Gastrocnemius medialis (tissue), 4 donors: ENCODE results near the gene SMG6. TPM values are rescaled to one million over a fixed set of nuclear protein-coding genes. Genes with fewer than 3 reads are reported as not detected.

Source experiments
- ATAC-seq, 2 donors: fragments of 150-250 bp; one replicate each; pipeline ENCODE4 v1.9.1; 2016
- DNase-seq, 2 donors: peaks; one replicate each; pipeline ENCODE4 v3.0.0-alpha.2; 2019
- H3K27ac ChIP-seq, 4 donors: fragments of 200-600 bp; sonication (generic); 1 replicate in 1 of 4; 2 replicates in 3 of 4; pipeline ENCODE4 v1.5.1; 2016 to 2018; ENCODE audit warnings: mild to moderate bottlenecking in 2 of 4, moderate library complexity in 1 of 4
- H3K27me3 ChIP-seq, 3 donors: fragments of 200-600 bp; sonication (generic) in 2 of 3; 1 replicate in 1 of 3; 2 replicates in 2 of 3; pipeline versions ENCODE4 v1.5.1 to v1.6.0; 2016 to 2019; ENCODE audit warnings: mild to moderate bottlenecking in 1 of 3, moderate library complexity in 1 of 3
- H3K36me3 ChIP-seq, 2 donors: fragments of 200-600 bp; sonication (generic) in 1 of 2; one replicate each; pipeline ENCODE4 v1.5.1; 2017 to 2018
- H3K4me1 ChIP-seq, 2 donors: fragments of 200-600 bp; sonication (generic) in 1 of 2; one replicate each; pipeline ENCODE4 v1.5.1; 2016 to 2017; ENCODE audit warnings: mild to moderate bottlenecking in 2 of 2
- H3K4me3 ChIP-seq, 4 donors: fragments of 200-600 bp; sonication (generic) in 3 of 4; 1 replicate in 1 of 4; 2 replicates in 3 of 4; pipeline ENCODE4 v1.5.1; 2016 to 2019; ENCODE audit warnings: mild to moderate bottlenecking in 2 of 4
- H3K9me3 ChIP-seq, 3 donors: fragments of 200-600 bp; sonication (generic) in 2 of 3; 1 replicate in 1 of 3; 2 replicates in 2 of 3; pipeline ENCODE4 v1.5.1; 2016 to 2019
- CTCF ChIP-seq, 5 experiments: fragments of 450-650 bp in 3 of 5; fragments of 200-600 bp in 2 of 5; sonication (generic) in 2 of 5; IDR thresholded peaks in 4 of 5; conservative IDR thresholded peaks in 1 of 5; 1 replicate in 4 of 5; 2 replicates in 1 of 5; pipeline ENCODE4 v1.5.1; 2016 to 2019; ENCODE audit warnings: antibody characterized with exemption in 5 of 5, mild to moderate bottlenecking in 3 of 5, moderate library complexity in 3 of 5
- POLR2A ChIP-seq, 2 donors: fragments of 450-650 bp; IDR thresholded peaks; one replicate each; pipeline ENCODE4 v1.6.1; 2017; ENCODE audit warnings: antibody characterized with exemption in 2 of 2, mild to moderate bottlenecking in 2 of 2, moderate library complexity in 2 of 2
- in situ Hi-C, 4 donors: fragments of 200-750 bp; cut with MboI; loops; one replicate each; pipeline versions ENCODE4 v1.15.0 to v1.8.0; 2017; ENCODE audit warnings: low sequenced_read_pairs in 4 of 4
- intact Hi-C: fragments of 100-400 bp; cut with DNase I; formaldehyde crosslinking; loops from one replicate; pipeline ENCODE4 v1.15.1; 2023; ENCODE audit warnings: low total_unique reads
- total RNA-seq, 4 donors: library from RNA; depleted of rRNA; stranded (reverse); fragments of >200 nt; gene quantifications; one replicate each; pipeline versions ENCODE4 v1.1.0 to v1.2.3, GENCODE V29; 2016

SMG6 gene
- total RNA-seq, 4 donors from 2014 or later: 20.5 to 27.8 (median 23.0) TPM

- Histone ChIP-seq H3K4me1 (peaks cover 73 to 74% of the 10 kb centered on the region in 2 donors), H3K27ac (peak overlapping the region; percentile 39 to 81 (median 66)), H3K9me3 (no peaks in the 10 kb centered on the region), H3K4me3 (peak overlapping the region in 1 of 4 donors; percentile 27), H3K36me3 (no peaks in the 10 kb centered on the region), H3K27me3 (no peaks in the 10 kb centered on the region)
- TF ChIP-seq POLR2A (IDR thresholded peaks at IDR 0.05): no peak
- no peak for TF ChIP-seq CTCF (IDR thresholded peaks at IDR 0.05 in 4 of 5, conservative IDR thresholded peaks at IDR 0.05 in 1 of 5)
- DNase-seq (peak; percentile 63 to 84), ATAC-seq (peak; percentile 73 to 82)
- in situ Hi-C loops: no loop called here
- intact Hi-C loops: loop anchor here (2.0 to 10.0 kb wide), 2 partner anchors 95 to 125 kb away; partner anchors contain the start of gene HIC1
Measured at GRCh38 chr17:2179615-2180295, 123.8 kb downstream of the SMG6 start.

GRCh38 chr17:2178798-2179501 lies 124.6 kb downstream of the SMG6 start:
- H3K9me3 ChIP-seq: no peaks in the 10 kb centered on the region
- in situ Hi-C loops: no loop called here
- peak; percentile 4 to 23 for DNase-seq
- peak in 1 of 2 donors; percentile 9 for ATAC-seq
- peak overlapping the region; percentile 39 to 81 (median 66) for H3K27ac ChIP-seq
- TF ChIP-seq POLR2A (IDR thresholded peaks at IDR 0.05) (no peak), CTCF (IDR thresholded peaks at IDR 0.05 in 4 of 5, conservative IDR thresholded peaks at IDR 0.05 in 1 of 5) (no peak)
- intact Hi-C loops: loop anchor here (2.0 to 10.0 kb wide), 2 partner anchors 94 to 124 kb away; partner anchors contain the start of gene HIC1
- H3K27me3 ChIP-seq: no peaks in the 10 kb centered on the region
- H3K4me3 ChIP-seq: peak overlapping the region in 1 of 4 donors; percentile 27
- H3K36me3 ChIP-seq: no peaks in the 10 kb centered on the region
- peaks cover 77 to 82% of the 10 kb centered on the region in 2 donors for H3K4me1 ChIP-seq

- no peak for DNase-seq
- no peak overlapping the region for H3K4me3 ChIP-seq
- peak overlapping the region; percentile 28 to 81 (median 74) for H3K27ac ChIP-seq
- no peak for TF ChIP-seq CTCF (IDR thresholded peaks at IDR 0.05 in 4 of 5, conservative IDR thresholded peaks at IDR 0.05 in 1 of 5)
- in situ Hi-C loops: no loop called here
- peaks cover 93 to 94% of the 10 kb centered on the region in 2 donors for H3K4me1 ChIP-seq
- no peak for ATAC-seq
- no peaks in the 10 kb centered on the region for H3K27me3 ChIP-seq
- intact Hi-C loops: loop anchor here (10.0 kb wide), 1 partner anchor 93 kb away; no protein-coding TSS in a partner anchor
- no peaks in the 10 kb centered on the region for H3K36me3 ChIP-seq
- H3K9me3 ChIP-seq: no peaks in the 10 kb centered on the region
Measured at GRCh38 chr17:2177235-2177811, 126.3 kb downstream of the SMG6 start.

- Histone ChIP-seq H3K27ac (peak overlapping the region; percentile 28 to 81 (median 74)), H3K27me3 (no peaks in the 10 kb centered on the region), H3K4me3 (no peak overlapping the region), H3K9me3 (no peaks in the 10 kb centered on the region), H3K4me1 (peaks cover 94% of the 10 kb centered on the region in 2 donors), H3K36me3 (no peaks in the 10 kb centered on the region)
- intact Hi-C loops (loop anchor here (10.0 kb wide), 1 partner anchor 92 kb away; no protein-coding TSS in a partner anchor), in situ Hi-C loops (no loop called here)
- DNase-seq (peak; percentile 9 to 34), ATAC-seq (peak in 1 of 2 donors; percentile 17)
- TF ChIP-seq POLR2A (IDR thresholded peaks at IDR 0.05): no peak
- TF ChIP-seq CTCF (IDR thresholded peaks at IDR 0.05 in 4 of 5, conservative IDR thresholded peaks at IDR 0.05 in 1 of 5): no peak
Measured at GRCh38 chr17:2176499-2177169, 127.0 kb downstream of the SMG6 start.
